ENCODE measurements around the gene OGFOD3. TPM values are rescaled to one million over a fixed set of nuclear protein-coding genes. Genes with fewer than 3 reads are reported as not detected.
"Not testable (repeated sequence)": the region's sequence is repeated elsewhere in the genome, so short reads cannot be mapped to it uniquely, and the experiment has no call there.

OGFOD3 gene
- total RNA-seq, 2 donors from 2014 or later: 23.3 to 40.8 TPM

GRCh38 chr17:82461827-82462524 is 43.6 kb upstream of the OGFOD3 start:
- DNase-seq: no peak
- TF ChIP-seq CTCF (IDR thresholded peaks at IDR 0.05): no peak
- Histone ChIP-seq H3K4me3 (no peak overlapping the region), H3K9me3 (no peaks in the 10 kb centered on the region), H3K9ac (ENCODE audit: low read depth in 2 of 2, low read length in 2 of 2) (no peak overlapping the region), H3K4me1 (peaks cover 10% of the 10 kb centered on the region), H3K27me3 (no peaks in the 10 kb centered on the region), H3K27ac (no peak overlapping the region), H3K36me3 (peaks cover 8% of the 10 kb centered on the region)
- intact Hi-C loops (cut with DNase I): no loop called here

- DNase-seq; H3K4me3 ChIP-seq; H3K9me3 ChIP-seq; H3K27ac ChIP-seq; H3K36me3 ChIP-seq; H3K27me3 ChIP-seq; H3K9ac ChIP-seq (ENCODE audit: low read depth in 2 of 2, low read length in 2 of 2); intact Hi-C loops (cut with DNase I): not testable (repeated sequence)
- peaks cover 11% of the 10 kb centered on the region for H3K4me1 ChIP-seq
Measured at GRCh38 chr17:82459936-82460335, 41.5 kb upstream of the OGFOD3 start.

GRCh38 chr17:82458885-82459424 is 40.6 kb upstream of the OGFOD3 start:
- Histone ChIP-seq H3K4me1 (peaks cover 11% of the 10 kb centered on the region), H3K9ac (ENCODE audit: low read depth in 2 of 2, low read length in 2 of 2) (peak overlapping the region; percentile 86 to 89), H3K9me3 (no peaks in the 10 kb centered on the region), H3K4me3 (peak overlapping the region; percentile 93), H3K27me3 (no peaks in the 10 kb centered on the region), H3K36me3 (no peaks in the 10 kb centered on the region), H3K27ac (peak overlapping the region; percentile 100)
- intact Hi-C loops (cut with DNase I): no loop called here
- no peak for TF ChIP-seq CTCF (IDR thresholded peaks at IDR 0.05)
- DNase-seq: peak; percentile 36

- Histone ChIP-seq H3K9ac (ENCODE audit: low read depth in 2 of 2, low read length in 2 of 2) (peak within 1 kb of the TSS; percentile 91 to 99), H3K4me3 (peak within 1 kb of the TSS; percentile 93), H3K27me3 (no peaks in the 10 kb centered on the region), H3K27ac (peak within 1 kb of the TSS; percentile 100), H3K4me1 (peaks cover 11% of the 10 kb centered on the region), H3K36me3 (no peaks in the 10 kb centered on the region), H3K9me3 (no peaks in the 10 kb centered on the region)
- intact Hi-C loops (cut with DNase I): no loop called here
- no peak for TF ChIP-seq CTCF (IDR thresholded peaks at IDR 0.05)
- peak; percentile 98 for DNase-seq
Measured at GRCh38 chr17:82458179-82458884, 39.9 kb upstream of the OGFOD3 start, which contains the start of gene NARF. NARF (plus strand) TSS chr17:82458741; CDS start chr17:82458804, 63 bp downstream.

- intact Hi-C loops (cut with DNase I): no loop called here
- TF ChIP-seq CTCF (IDR thresholded peaks at IDR 0.05): no peak
- H3K9ac ChIP-seq (ENCODE audit: low read depth in 2 of 2, low read length in 2 of 2): peak overlapping the region; percentile 91 to 99
Measured at GRCh38 chr17:82457929-82458178, 39.5 kb upstream of the OGFOD3 start.

More at GRCh38 chr17:82457929-82458178, 39.5 kb upstream of the OGFOD3 start:
- H3K27me3 ChIP-seq: no peaks in the 10 kb centered on the region
- H3K36me3 ChIP-seq: no peaks in the 10 kb centered on the region
- peaks cover 11% of the 10 kb centered on the region for H3K4me1 ChIP-seq
- no peaks in the 10 kb centered on the region for H3K9me3 ChIP-seq
- H3K4me3 ChIP-seq: peak overlapping the region; percentile 93
- no peak for DNase-seq
- peak overlapping the region; percentile 100 for H3K27ac ChIP-seq

Measured in colonic mucosa (tissue), 4 donors.